Heart left ventricle (tissue), 16 donors: ENCODE measurements around the gene ZNF107. TPM values are rescaled to one million over a fixed set of nuclear protein-coding genes. Genes with fewer than 3 reads are reported as not detected.

Experiments used
- ATAC-seq, 4 donors: fragments of 200-7000 bp; cut with Tn5 transposase; one replicate each; pipeline ENCODE4 v1.9.1; 2020 to 2022; ENCODE audit warnings: moderate library complexity in 4 of 4, mild to moderate bottlenecking in 3 of 4, moderate number of reproducible peaks in 1 of 4
- DNase-seq, 5 donors: peaks; one replicate each; pipeline ENCODE4 v3.0.0-alpha.2; 2020
- H3K27ac ChIP-seq, 12 donors: fragments of 200-600 bp; sonication (generic) in 4 of 12; one replicate each; pipeline versions ENCODE4 v1.5.0 to v1.8.0; 2016 to 2022; ENCODE audit warnings: mild to moderate bottlenecking in 2 of 12
- H3K27me3 ChIP-seq, 9 donors: fragments of 200-600 bp; sonication (generic) in 2 of 9; one replicate each; pipeline versions ENCODE4 v1.5.1 to v1.8.0; 2016 to 2022; ENCODE audit warnings: mild to moderate bottlenecking in 3 of 9
- H3K36me3 ChIP-seq, 9 donors: fragments of 200-600 bp; sonication (generic) in 2 of 9; one replicate each; pipeline versions ENCODE4 v1.5.0 to v1.8.0; 2018 to 2022; ENCODE audit warnings: mild to moderate bottlenecking in 2 of 9
- H3K4me1 ChIP-seq, 12 donors: fragments of 200-600 bp; sonication (generic) in 4 of 12; one replicate each; pipeline versions ENCODE4 v1.5.0 to v1.8.0; 2016 to 2022; ENCODE audit warnings: mild to moderate bottlenecking in 3 of 12
- H3K4me3 ChIP-seq, 12 donors: fragments of 200-600 bp; sonication (generic) in 4 of 12; one replicate each; pipeline versions ENCODE4 v1.5.0 to v1.8.0; 2017 to 2022; ENCODE audit warnings: mild to moderate bottlenecking in 9 of 12, moderate library complexity in 4 of 12
- H3K9me3 ChIP-seq, 12 donors: fragments of 200-600 bp; sonication (generic) in 4 of 12; one replicate each; pipeline versions ENCODE4 v1.5.0 to v1.8.0; 2016 to 2022; ENCODE audit warnings: mild to moderate bottlenecking in 1 of 12
- POLR2A ChIP-seq, 2 donors: fragments of 450-650 bp; IDR thresholded peaks; one replicate each; pipeline ENCODE4 v1.6.1; 2017; ENCODE audit warnings: antibody characterized with exemption in 2 of 2, mild to moderate bottlenecking in 2 of 2, moderate library complexity in 2 of 2
- WGBS, 4 donors: extraction: QIAGEN DNeasy Blood & Tissue Kit in 2 of 4; methylation state at CpG; one replicate each; pipeline versions ENCODE4 v1.1.5 to v1.1.7; 2013 to 2018; 5-methylcytosine and 5-hydroxymethylcytosine counted together
- intact Hi-C, 10 donors: fragments of 100-400 bp; cut with DNase I; formaldehyde crosslinking; loops; one replicate each; pipeline versions ENCODE4 v1.11.1 to v1.14.2; 2022
- polyA plus RNA-seq, 2 donors: library from polyadenylated mRNA; stranded (reverse); fragments of 200-250 nt; gene quantifications; one replicate each; pipeline ENCODE4 v1.2.3, GENCODE V29; 2013
- total RNA-seq, 9 donors: library from RNA; depleted of rRNA in 2 of 9; stranded (reverse); fragments of >200 nt in 2 of 9; fragmentation: NEBNext Ultra II Directional in 3 of 9; extraction: Animal tissue kit (Norgen Biotek cat#: 25700) in 3 of 9; gene quantifications; one replicate each; pipeline versions ENCODE4 v1.1.0 to v1.2.4, GENCODE V29; 2016 to 2023
- TF ChIP-seq, protein P1 (sequence below), 12 donors: fragments of 200-600 bp; sonication (generic) in 4 of 12; IDR thresholded peaks; one replicate each; pipeline versions ENCODE4 v1.5.0 to v1.8.0; 2018 to 2022; ENCODE audit warnings: antibody characterized with exemption in 12 of 12, mild to moderate bottlenecking in 5 of 12
- donor health status: ischemic (EF 13 %, LVEDD 7.1; RV severe dilation, severe dysfunction).
- donor health status: healthy with polysubstance abuse.
- donor health status: DM: no; HTN: yes; CAD: no.
- donor health status: DM: no; HTN: no; CAD: no.
- donor health status: ischemic (EF 25% LVEDD 6.9; RV normal size, moderate dysfunction).
- donor health status: ischemic (EF 25% LVEDD 5.7; RV mildly dilated, moderate dysfunction).
- donor health status: healthy.
- donor health status: DM: yes; HTN: yes; CAD: no.
- donor health status: ischemic (EF 35%, LVEDD 5.7; RV mildly dilated, moderate dysfunction).
- donor health status: nonischemic (EF 11% LVEDD 7.7; RV severe dilation, severe dysfunction).
- donor health status: DM: yes; HTN: yes; CAD: no.
- donor health status: PGD.
- donor health status: ischemic (EF 29% LVEDD 5.4; RV normal size, mild dysfunction).
- donor health status: nonischemic (EF 23%, LVEDD 6.1; RV moderate dilation, normal function).

The ZNF107 gene
- total and polyA plus RNA-seq, 11 donors: 0.91 to 4.0 (median 1.7) TPM

DNA sequence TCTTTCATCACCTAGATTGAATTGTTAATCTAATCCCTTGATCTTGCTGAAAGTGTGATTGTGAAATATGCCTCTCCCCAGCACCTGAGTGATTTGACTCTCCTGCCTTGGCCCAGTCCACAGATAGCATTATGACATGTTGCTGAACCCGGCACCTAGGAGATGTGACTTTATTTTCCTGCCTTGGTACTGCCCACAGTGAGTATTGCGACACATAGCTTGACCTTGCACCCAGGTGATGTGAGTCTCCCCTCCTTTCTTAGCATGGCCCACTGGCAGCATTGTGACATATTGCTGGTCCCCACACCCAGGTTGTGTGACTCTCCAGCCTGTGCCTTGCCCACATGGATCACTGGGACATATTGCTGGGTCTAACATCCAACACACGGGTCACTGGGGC is 32.5 kb upstream of the ZNF107 start:
- intact Hi-C loops: no loop called here
- Histone ChIP-seq H3K4me3 (no peak overlapping the region), H3K27ac (no peak overlapping the region), H3K27me3 (no peaks in the 10 kb centered on the region), H3K36me3 (no peaks in the 10 kb centered on the region), H3K9me3 (no peaks in the 10 kb centered on the region), H3K4me1 (no peaks in the 10 kb centered on the region)
- 57 to 86% (median 79%) methylated on average over 3 of the region's 3 CpGs for WGBS, 4 donors
- DNase-seq: no peak
- ATAC-seq: no peak
- no peak for TF ChIP-seq POLR2A (IDR thresholded peaks at IDR 0.05)
- TF ChIP-seq, protein P1, sequence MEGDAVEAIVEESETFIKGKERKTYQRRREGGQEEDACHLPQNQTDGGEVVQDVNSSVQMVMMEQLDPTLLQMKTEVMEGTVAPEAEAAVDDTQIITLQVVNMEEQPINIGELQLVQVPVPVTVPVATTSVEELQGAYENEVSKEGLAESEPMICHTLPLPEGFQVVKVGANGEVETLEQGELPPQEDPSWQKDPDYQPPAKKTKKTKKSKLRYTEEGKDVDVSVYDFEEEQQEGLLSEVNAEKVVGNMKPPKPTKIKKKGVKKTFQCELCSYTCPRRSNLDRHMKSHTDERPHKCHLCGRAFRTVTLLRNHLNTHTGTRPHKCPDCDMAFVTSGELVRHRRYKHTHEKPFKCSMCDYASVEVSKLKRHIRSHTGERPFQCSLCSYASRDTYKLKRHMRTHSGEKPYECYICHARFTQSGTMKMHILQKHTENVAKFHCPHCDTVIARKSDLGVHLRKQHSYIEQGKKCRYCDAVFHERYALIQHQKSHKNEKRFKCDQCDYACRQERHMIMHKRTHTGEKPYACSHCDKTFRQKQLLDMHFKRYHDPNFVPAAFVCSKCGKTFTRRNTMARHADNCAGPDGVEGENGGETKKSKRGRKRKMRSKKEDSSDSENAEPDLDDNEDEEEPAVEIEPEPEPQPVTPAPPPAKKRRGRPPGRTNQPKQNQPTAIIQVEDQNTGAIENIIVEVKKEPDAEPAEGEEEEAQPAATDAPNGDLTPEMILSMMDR (IDR thresholded peaks at IDR 0.05): no peak

DNA sequence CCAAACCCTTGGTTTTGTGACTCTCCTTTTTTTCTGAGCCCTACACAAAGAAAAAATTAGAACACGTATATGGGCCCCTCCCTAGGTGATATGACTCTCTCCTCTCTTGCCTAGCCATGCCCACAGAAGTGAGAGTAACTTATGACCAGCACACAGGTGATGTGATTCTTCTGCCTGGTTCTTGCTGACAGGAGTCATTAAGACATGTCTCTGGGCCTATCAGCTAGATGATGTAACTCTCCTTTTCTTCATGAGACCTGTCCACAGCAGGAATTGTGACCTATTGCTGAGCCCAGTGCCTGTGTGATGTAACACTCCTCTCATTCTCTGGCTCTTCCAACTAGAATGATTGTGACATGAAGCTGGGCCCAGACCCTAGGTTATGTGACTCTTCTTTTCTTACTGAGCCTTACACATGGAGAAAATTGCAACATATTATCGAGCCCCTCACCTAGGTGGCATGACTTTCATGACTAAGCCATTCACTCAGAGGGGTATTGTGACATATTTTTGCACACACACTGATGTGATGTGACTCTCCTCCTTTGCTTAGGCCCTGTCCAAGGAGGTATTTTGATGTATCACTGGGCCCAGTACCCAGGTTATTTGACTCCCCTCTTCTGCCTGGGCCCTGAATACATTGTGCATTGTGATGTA is 31.4 kb upstream of the ZNF107 start:
- DNase-seq (no peak), ATAC-seq (no peak)
- Histone ChIP-seq H3K4me3 (no peak overlapping the region), H3K27ac (no peak overlapping the region), H3K9me3 (no peaks in the 10 kb centered on the region), H3K27me3 (no peaks in the 10 kb centered on the region), H3K36me3 (no peaks in the 10 kb centered on the region), H3K4me1 (no peaks in the 10 kb centered on the region)
- TF ChIP-seq POLR2A (IDR thresholded peaks at IDR 0.05): no peak
- TF ChIP-seq, protein P1 (IDR thresholded peaks at IDR 0.05): no peak
- intact Hi-C loops: no loop called here
- 69 to 78% (median 76%) methylated on average over 2 of the region's 2 CpGs for WGBS, 4 donors

DNA sequence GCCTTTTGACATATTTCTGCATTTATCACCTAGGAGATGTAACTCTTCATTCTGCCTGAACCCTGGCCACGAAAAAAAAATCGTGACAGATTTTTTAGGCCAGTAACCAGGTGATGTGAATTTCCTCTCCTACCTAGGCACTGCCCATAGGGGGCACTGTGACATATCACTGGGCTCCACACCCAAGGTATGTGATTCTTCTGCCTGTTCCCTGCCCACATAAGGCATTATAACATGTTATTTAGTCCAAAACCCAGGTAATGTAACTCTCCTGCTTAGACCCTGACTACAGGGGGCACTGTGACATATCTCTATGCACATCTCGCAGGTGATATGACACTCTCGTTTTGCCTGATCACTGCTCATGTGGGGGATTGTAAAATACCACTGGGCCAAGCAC is 29.5 kb upstream of the ZNF107 start:
- Histone ChIP-seq H3K9me3 (no peaks in the 10 kb centered on the region), H3K4me3 (no peak overlapping the region), H3K27ac (no peak overlapping the region), H3K27me3 (no peaks in the 10 kb centered on the region), H3K4me1 (no peaks in the 10 kb centered on the region), H3K36me3 (no peaks in the 10 kb centered on the region)
- TF ChIP-seq, protein P1 (IDR thresholded peaks at IDR 0.05): peak in 6 of 12 donors; percentile 6 to 32 (median 28)
- no peak for TF ChIP-seq POLR2A (IDR thresholded peaks at IDR 0.05)
- ATAC-seq (no peak), DNase-seq (no peak)
- 51 to 71% (median 65%) methylated on average over 4 of the region's 4 CpGs for WGBS, 4 donors
- intact Hi-C loops: no loop called here

- WGBS, 4 donors: 62 to 72% (median 68%) methylated on average over 4 of the region's 4 CpGs
- ATAC-seq (no peak), DNase-seq (no peak)
- Histone ChIP-seq H3K4me3 (no peak overlapping the region), H3K36me3 (no peaks in the 10 kb centered on the region), H3K9me3 (no peaks in the 10 kb centered on the region), H3K27ac (no peak overlapping the region), H3K4me1 (no peaks in the 10 kb centered on the region), H3K27me3 (no peaks in the 10 kb centered on the region)
- TF ChIP-seq, protein P1 (IDR thresholded peaks at IDR 0.05): no peak
- no peak for TF ChIP-seq POLR2A (IDR thresholded peaks at IDR 0.05)
- intact Hi-C loops: no loop called here
Observed at GRCh38 chr7:64637521-64638445, 28.1 kb upstream of the ZNF107 start.
